Activated CD4-positive, alpha-beta T cell treated with anti-CD3 and anti-CD28 coated beads for 48 hours (primary cell): ENCODE data around the gene CCDC93.
"Not testable (repeated sequence)": the region's sequence is repeated elsewhere in the genome, so short reads cannot be mapped to it uniquely, and the experiment has no call there.

Experiments used
- DNase-seq: peaks from one replicate; pipeline ENCODE4 v3.0.0-alpha.2; 2020

The CCDC93 gene

GRCh38 chr2:118044854-118045253 is 31.0 kb upstream of the CCDC93 start:
- no peak for DNase-seq

GRCh38 chr2:118044103-118044716 is 30.3 kb upstream of the CCDC93 start:
- DNase-seq = no peak

GRCh38 chr2:118040891-118041290 is 27.0 kb upstream of the CCDC93 start:
- no peak for DNase-seq

- peak; percentile 59 for DNase-seq
These were observed 18.5 kb upstream of the CCDC93 start for GRCh38 chr2:118032169-118033013.

GRCh38 chr2:118031566-118031965 is 17.7 kb upstream of the CCDC93 start:
- DNase-seq = no peak

- no peak for DNase-seq
These were observed 15.2 kb upstream of the CCDC93 start for GRCh38 chr2:118029025-118029424.

- no peak for DNase-seq
These were observed 7.5 kb upstream of the CCDC93 start for GRCh38 chr2:118021356-118021755.

GRCh38 chr2:118019821-118020220 is 6.0 kb upstream of the CCDC93 start:
- no peak for DNase-seq

GRCh38 chr2:118016911-118017310 is 3.0 kb upstream of the CCDC93 start:
- peak; percentile 24 for DNase-seq

GRCh38 chr2:118015761-118016160 is 1.9 kb upstream of the CCDC93 start:
- DNase-seq = not testable (repeated sequence)

- DNase-seq = peak; percentile 3
These were observed 588 bp upstream of the CCDC93 start for GRCh38 chr2:118014492-118014824.

GRCh38 chr2:118013221-118013723 is 598 bp downstream of the CCDC93 start:
- DNase-seq = peak; percentile 37

- DNase-seq = peak; percentile 5
These were observed 1.1 kb downstream of the CCDC93 start for GRCh38 chr2:118012778-118013177.

GRCh38 chr2:118010473-118010872 is 3.4 kb downstream of the CCDC93 start:
- no peak for DNase-seq

GRCh38 chr2:118006861-118007260 is 7.0 kb downstream of the CCDC93 start:
- no peak for DNase-seq

GRCh38 chr2:118006326-118006725 is 7.5 kb downstream of the CCDC93 start:
- DNase-seq = no peak

- DNase-seq = peak; percentile 51
These were observed 10.5 kb downstream of the CCDC93 start for GRCh38 chr2:118003396-118003824.

- no peak for DNase-seq
These were observed 13.8 kb downstream of the CCDC93 start for GRCh38 chr2:118000041-118000440.

GRCh38 chr2:117997872-117998454 is 15.9 kb downstream of the CCDC93 start:
- DNase-seq = no peak

- no peak for DNase-seq
These were observed 17.3 kb downstream of the CCDC93 start for GRCh38 chr2:117996525-117996924.

- DNase-seq = no peak
These were observed 19.1 kb downstream of the CCDC93 start for GRCh38 chr2:117994729-117995128.

- DNase-seq = no peak
These were observed 23.9 kb downstream of the CCDC93 start for GRCh38 chr2:117989854-117990438.

- DNase-seq = no peak
These were observed 26.7 kb downstream of the CCDC93 start for GRCh38 chr2:117987121-117987520.

- no peak for DNase-seq
These were observed 28.8 kb downstream of the CCDC93 start for GRCh38 chr2:117985092-117985491.
